Measurements from ENCODE around the gene FAM234B.

- no peak for TF ChIP-seq CTCF (IDR thresholded peaks at IDR 0.05)
- no peak for TF ChIP-seq POLR2A (IDR thresholded peaks at IDR 0.05)
- no peak for TF ChIP-seq POLR2AphosphoS5 (IDR thresholded peaks at IDR 0.05)
Observed at GRCh38 chr12:13041224-13041623, 3.0 kb upstream of the FAM234B start.

Data from sigmoid colon (tissue), 4 donors.